Activated CD4-positive, alpha-beta T cell treated with anti-CD3 and anti-CD28 coated beads, Interleukin-2, amount 50 U/mL, for 24 hours (primary cell): Measurements from ENCODE around the gene C11orf21.

Experiments used
- DNase-seq, 2 donors: peaks; one replicate each; pipeline ENCODE4 v3.0.0-alpha.2; 2020; ENCODE audit warnings: low read depth in 1 of 2, low spot score in 1 of 2

C11orf21 gene

DNA sequence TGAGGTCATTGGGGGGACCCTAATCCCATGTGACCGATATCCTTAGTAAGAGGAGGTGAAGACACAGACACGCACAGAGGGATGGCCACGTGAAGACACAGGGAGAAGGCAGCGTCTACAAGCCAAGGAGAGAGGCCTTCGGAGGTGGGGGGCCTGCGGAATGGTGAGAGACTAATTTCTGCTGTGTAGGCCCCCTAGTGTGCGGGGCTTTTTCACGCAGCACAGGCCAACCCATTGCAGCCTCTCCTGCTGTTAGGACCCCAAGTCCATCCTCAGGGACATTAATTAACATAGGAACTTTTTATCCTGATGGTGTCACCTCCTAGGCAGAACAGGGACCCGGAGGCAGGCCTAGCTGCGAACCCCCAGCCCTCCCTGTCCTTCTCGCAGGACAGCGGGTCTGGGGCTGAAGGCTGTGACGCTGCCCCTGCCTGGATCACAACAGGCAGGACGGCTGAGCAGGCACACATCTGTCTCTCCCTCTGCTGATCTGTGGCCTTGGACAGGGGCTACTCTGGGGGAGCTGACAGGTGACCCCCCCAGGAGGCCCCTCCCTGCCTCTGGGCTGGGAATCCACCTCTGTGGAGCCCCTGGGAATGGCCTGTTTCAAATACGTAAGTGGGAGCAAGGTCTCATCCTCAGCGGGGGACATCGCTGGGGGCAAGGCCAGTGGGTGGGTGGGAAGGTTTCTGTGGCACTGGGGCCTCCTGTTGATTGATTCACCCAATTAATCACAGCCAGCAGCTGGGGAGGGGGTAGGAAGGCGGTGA is 39.2 kb downstream of the C11orf21 start:
- no peak for DNase-seq

DNA sequence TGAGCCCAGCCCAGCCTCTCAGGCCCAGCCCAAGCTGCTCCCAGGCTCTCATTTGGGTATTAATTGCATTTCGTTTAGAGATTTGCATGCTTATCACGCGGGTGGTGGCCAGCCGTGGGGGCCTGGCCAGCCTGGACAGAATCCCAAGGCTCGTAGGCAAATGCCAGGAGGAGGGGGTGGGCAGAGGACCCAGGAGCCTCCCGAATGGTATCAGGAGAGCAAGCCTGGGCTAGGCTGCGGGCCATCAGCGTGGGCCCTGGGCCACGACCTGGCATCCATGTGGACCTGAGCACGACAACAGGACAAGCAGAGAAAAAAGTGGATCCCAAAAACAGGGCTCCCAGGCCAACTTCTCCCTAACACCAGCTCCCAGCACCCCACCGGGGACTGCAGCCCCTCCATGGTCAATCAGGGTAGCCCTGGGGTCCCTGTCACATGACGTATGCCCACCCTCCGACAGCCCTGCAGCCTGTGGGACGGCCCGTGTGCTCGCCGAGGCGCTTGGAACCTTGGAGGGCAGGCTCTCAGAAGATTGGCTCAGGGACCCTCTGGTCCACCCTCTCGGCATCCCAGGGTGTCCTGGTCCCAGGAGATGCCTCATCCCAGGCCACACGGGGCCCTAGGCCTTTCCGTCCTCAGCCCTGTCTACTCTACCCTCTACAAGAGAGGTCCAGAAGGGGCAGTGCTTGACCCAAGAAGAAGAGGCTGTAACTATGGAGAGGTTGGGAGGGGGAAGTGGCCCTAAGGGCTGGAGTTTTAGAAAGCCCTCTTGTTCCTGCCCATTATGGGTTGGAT is 40.1 kb downstream of the C11orf21 start:
- DNase-seq = no peak

GRCh38 chr11:2260491-2261364 is 41.0 kb downstream of the C11orf21 start:
- DNase-seq = no peak

DNA sequence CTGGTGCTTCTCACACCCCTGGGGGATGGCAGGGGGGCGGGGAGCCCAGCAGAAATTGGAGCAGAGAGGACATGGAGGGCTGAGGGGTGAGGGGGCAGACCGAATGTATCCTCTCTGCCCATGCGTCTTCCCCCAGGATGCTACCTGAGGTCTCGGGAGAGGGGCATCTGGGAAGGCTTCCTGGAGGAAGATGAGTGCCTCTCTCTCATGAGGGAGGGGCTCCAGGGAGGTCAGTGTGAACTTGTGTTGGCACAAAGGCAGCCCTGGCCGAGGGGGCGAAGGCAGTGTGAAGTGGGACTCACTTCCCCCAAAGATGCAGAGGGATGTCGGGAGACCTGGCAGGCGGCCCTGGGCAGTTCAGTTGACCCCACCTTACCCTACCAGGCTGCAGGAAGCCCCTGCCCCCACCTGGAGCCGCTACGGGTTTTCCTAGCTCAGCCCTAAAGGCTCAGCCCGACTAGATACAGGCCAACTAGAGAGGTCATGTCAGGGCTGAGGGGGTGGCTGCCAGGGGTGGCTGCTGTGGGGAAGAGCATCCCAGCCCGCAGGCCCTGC is 41.7 kb downstream of the C11orf21 start:
- DNase-seq = no peak

GRCh38 chr11:2259466-2259830 is 42.3 kb downstream of the C11orf21 start:
- DNase-seq = no peak

- DNase-seq = no peak
Observed at GRCh38 chr11:2258501-2259465, 42.9 kb downstream of the C11orf21 start.

- no peak for DNase-seq
Observed at GRCh38 chr11:2256951-2257700, 44.6 kb downstream of the C11orf21 start.

DNA sequence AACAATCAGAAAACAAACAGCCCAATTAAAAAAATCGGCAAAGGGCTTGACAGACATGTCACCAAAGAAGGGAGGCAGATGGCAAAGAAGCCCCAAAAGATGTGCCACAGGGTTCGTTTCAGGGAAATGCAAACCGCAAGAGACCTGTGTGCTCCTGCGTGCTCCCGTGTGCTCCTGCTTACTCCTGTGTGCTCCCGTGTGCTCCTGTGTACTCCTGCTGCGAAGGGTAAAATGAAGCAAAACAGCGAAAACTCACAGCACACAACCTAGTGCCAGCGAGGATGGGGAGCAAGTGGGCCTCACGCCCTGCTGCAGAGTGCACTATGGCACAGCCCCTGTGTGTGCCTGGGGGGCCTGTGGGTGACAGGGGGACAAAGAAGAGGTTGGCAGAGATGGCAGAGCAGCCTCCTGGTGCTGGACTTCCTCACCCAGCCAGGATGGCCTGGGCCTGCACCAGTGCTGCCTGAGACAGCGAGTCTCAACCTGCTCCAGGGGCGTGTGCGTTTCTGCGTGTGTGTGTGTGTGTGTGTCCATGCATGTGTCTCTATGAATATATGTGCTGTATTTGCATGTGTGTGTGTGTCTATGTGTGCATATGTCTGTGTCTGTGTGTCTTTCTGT is 45.3 kb downstream of the C11orf21 start:
- DNase-seq = no peak

GRCh38 chr11:2252018-2252417 is 49.7 kb downstream of the C11orf21 start:
- no peak for DNase-seq

- DNase-seq = no peak
Observed at GRCh38 chr11:2251138-2251537, 50.6 kb downstream of the C11orf21 start.

DNA sequence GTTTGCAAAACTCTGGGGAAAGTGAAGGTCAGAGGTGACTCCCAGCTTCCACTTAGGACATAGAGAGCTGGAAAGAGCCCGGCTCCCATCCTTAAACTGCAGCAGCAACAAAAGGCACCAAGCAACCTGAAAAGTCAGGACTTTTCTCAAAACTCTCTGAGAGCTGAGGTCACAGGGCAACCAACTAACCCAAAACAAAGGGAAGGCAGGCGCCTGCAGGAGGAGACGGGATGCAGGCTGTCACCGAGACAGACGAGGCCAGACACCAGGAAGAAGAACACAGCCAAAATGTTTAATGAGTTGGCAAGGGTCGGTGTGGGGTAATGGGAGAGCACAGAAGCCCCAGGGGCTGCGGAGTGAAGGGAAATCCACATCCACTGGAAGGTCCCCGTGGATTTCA is 51.2 kb downstream of the C11orf21 start:
- DNase-seq = no peak

- no peak for DNase-seq
Observed at GRCh38 chr11:2250041-2250440, 51.7 kb downstream of the C11orf21 start.

DNA sequence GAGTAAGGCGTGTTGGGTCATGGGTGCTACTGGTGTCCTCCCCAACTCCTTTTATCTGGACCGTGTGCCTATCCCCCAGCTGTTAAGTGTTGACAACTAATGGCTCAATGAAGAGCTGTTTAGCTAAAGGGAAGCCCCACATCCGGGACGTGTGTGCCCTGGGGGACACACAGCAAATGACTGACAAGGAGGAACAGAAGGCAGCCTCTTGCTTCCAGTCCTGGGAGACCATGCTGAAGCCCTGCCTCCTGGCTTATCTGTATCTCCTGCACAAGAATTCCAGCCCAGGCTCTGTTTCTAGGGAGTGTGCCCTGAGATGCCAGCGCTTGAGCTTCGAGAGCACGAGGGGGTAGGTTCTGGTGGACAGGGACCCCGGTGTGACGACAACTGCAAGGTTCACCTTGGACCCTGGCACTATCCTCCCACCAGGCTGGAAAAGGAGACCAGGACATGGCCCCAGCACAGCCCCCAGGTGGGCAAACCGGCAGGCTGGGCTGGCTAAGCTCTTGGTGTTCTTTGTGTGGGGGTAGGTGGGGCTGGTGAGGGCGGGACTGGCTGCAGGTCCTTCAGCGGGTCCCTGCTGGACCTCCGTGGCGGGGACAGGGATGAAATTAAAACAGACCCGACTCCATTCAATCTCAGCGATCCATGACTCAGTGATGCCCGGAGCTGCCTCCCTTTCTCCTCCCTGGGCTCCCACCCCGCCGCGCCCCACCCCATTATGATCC is 52.4 kb downstream of the C11orf21 start:
- no peak for DNase-seq

- no peak for DNase-seq
Observed at GRCh38 chr11:2248762-2249161, 53.0 kb downstream of the C11orf21 start.

DNA sequence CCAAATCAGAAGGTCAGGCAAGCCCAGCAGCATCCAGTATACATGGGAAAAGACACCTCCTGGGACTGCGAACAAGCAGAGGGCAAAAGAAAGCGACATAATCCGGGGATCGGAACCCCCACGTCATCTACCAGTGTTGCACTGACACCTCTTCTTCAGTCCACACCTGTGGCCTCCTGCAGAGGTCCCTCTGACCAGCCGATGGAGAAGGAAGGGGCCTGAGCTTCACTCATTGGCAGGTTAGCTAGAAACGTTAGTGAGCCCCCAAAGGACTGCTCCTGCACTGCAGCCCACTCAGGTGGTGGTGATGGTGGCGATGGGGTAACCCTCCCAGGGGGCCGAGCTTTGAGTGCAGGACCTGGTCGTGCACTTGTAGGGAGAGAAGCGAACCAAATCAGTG is 53.5 kb downstream of the C11orf21 start:
- no peak for DNase-seq

DNA sequence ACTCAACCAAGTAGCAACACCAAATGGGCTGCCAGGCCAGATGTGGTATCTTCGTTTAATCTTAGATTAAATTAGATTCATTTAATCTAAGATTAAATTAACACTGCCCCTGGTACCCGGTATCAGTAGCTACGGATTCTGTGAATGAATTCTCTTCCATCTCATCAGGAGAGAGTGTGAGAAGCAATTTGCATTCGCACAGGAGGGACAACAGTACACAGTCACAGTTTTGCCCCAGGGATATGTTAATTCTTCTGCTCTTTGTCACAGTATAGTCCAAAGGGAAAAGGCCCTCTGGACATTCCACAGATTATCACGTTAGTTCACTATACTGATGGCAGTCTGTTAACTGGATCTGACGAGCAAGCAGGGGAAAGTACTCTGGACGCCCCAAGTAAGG is 54.2 kb downstream of the C11orf21 start:
- DNase-seq = no peak
